ENCODE results near the gene RIPOR2. TPM values are rescaled to one million over a fixed set of nuclear protein-coding genes. Genes with fewer than 3 reads are reported as not detected.

Gene RIPOR2
- total RNA-seq, 1 donor, result 0.72 TPM

DNA sequence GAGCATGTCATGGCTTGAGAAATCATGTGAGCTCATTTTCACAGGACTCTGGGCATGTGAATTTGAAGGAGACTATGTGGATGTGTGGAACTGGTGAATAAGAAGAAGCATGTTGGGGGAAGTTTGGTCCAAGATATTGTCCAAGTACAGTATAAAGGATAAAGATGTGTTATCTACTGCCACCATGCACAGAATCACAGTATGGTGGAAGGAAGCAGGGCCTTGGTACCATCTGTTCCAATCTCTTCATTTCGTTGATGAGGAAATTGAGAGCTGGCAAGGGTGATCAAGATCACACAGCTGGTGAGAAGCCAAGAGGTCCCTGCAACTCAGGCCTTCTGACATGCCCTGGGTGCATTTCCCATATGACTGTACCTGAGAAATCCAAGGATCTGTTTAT is 31.5 kb upstream of the RIPOR2 start:
- no peak for DNase-seq (ENCODE audit: low read depth)
- TF ChIP-seq, protein P1, sequence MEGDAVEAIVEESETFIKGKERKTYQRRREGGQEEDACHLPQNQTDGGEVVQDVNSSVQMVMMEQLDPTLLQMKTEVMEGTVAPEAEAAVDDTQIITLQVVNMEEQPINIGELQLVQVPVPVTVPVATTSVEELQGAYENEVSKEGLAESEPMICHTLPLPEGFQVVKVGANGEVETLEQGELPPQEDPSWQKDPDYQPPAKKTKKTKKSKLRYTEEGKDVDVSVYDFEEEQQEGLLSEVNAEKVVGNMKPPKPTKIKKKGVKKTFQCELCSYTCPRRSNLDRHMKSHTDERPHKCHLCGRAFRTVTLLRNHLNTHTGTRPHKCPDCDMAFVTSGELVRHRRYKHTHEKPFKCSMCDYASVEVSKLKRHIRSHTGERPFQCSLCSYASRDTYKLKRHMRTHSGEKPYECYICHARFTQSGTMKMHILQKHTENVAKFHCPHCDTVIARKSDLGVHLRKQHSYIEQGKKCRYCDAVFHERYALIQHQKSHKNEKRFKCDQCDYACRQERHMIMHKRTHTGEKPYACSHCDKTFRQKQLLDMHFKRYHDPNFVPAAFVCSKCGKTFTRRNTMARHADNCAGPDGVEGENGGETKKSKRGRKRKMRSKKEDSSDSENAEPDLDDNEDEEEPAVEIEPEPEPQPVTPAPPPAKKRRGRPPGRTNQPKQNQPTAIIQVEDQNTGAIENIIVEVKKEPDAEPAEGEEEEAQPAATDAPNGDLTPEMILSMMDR (IDR thresholded peaks at IDR 0.05; ENCODE audit: insufficient read depth, low read length), result no peak
- no peak overlapping the region for H3K4me3 ChIP-seq (ENCODE audit: low read depth, low read length)

DNA sequence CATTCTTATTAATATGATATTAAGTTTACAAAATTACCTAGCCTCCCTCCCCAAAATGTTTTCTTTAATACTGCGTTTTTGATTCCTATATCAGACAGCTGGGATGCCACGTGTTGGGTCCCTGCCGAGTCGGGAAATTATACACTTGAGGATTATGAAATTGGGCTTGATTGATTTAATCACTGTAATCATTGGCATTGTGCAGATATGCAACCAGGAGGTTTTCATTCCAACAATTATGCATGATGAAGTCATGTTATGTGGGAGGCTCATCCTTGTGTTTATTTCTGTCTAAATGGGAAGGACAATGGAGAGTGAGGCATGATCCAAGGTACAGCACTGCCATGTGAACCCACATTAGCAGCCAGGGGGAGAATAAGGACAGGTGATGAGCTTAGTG is 30.6 kb upstream of the RIPOR2 start:
- no peak for DNase-seq (ENCODE audit: low read depth)
- no peak overlapping the region for H3K4me3 ChIP-seq (ENCODE audit: low read depth, low read length)
- TF ChIP-seq, protein P1 (IDR thresholded peaks at IDR 0.05; ENCODE audit: insufficient read depth, low read length), result no peak

DNA sequence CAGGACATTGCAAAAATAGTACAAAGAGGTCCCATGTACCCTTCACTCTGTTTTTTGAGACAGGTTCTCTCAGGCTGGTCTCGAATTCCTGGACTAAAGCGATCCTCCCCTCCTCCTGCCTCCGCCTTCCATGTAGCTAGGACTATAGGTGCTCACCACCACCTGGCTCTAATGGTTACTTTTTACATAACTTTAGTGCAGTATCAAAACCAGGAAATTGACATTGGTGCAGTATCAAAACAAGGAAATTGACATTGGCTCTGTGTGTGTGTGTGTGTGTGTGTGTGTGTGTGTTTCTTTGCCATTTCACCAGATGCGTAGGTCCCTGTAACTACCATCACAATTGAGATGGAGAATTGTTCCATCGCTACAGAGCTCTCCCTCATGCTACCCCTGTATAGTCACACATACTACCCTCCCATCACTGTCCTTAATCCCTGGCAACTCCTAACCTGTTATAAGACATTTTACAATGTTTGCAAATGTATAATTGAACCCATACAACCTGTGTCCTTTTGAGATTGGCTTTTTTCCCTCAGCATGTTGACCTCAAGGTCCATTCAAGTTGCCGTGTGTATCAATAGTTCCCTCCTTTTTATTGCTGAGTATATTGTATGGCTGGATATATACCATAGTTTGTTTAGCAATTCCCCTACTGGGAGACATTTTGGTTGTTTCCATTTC is 28.3 kb upstream of the RIPOR2 start:
- TF ChIP-seq, protein P1 (IDR thresholded peaks at IDR 0.05; ENCODE audit: insufficient read depth, low read length), result no peak
- no peak for DNase-seq (ENCODE audit: low read depth)
- no peak overlapping the region for H3K4me3 ChIP-seq (ENCODE audit: low read depth, low read length)

DNA sequence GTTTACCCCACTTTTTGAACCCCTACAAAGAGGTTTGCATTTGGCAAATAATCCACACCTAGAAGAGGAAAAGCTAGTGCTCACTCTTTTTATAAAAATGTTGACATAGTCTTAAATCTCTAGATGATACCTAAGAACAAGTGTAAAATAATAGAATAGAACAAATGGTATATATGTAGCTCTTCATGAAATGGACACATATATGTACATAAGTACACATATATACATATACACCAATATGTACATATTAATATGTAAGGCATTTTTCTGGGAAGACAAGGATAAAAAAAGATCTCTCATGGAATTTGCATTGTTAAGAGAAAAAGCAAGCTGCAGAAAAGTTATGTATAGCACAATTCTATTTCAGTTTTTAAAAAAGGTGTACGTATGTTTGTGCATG is 27.6 kb upstream of the RIPOR2 start:
- DNase-seq (ENCODE audit: low read depth), result no peak
- TF ChIP-seq, protein P1 (IDR thresholded peaks at IDR 0.05; ENCODE audit: insufficient read depth, low read length), result no peak
- no peak overlapping the region for H3K4me3 ChIP-seq (ENCODE audit: low read depth, low read length)

DNA sequence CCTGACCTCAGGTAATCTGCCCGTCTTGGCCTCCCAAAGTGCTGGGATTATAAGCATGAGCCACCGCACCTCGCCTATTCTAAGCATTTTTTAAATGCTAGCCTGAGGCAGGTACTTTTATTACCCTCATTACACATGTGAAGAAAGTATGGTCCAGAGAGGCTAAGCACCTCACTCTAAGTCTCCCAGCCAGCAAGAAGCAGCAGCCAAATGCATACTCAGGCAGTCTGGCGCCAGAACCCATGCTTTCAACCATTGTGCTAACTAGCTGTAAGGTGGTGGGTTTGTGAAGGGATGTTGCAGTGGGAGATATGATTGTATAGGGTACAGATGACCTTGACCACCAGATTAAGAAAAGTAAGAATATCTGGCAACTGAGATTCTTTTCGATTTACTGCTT is 26.1 kb upstream of the RIPOR2 start:
- no peak overlapping the region for H3K4me3 ChIP-seq (ENCODE audit: low read depth, low read length)
- no peak for DNase-seq (ENCODE audit: low read depth)
- TF ChIP-seq, protein P1 (IDR thresholded peaks at IDR 0.05; ENCODE audit: insufficient read depth, low read length), result no peak

DNA sequence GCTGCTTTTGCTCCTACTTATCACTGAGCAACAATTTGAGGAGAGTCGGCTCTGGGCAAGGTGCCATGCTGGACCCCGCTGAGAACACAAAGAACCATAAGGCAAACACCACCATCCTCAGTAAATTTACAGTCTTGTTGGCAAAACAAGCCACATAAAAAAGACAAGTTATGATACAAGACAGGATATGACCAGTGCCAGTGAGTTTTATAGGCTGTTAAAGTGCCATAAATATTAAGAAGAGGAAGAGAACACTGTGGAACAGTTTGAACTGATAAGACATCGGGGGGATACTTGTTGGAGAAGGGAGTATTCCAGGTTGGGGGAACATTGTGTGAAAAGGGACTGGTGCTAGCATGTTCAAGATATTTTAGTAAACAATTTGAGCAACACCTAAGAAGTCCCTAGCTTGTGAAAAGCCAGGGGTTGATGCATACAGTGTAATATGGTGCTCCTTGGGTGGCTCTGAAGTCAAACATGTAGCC is 25.3 kb upstream of the RIPOR2 start:
- no peak overlapping the region for H3K4me3 ChIP-seq (ENCODE audit: low read depth, low read length)
- TF ChIP-seq, protein P1 (IDR thresholded peaks at IDR 0.05; ENCODE audit: insufficient read depth, low read length), result no peak
- DNase-seq (ENCODE audit: low read depth), result no peak

DNA sequence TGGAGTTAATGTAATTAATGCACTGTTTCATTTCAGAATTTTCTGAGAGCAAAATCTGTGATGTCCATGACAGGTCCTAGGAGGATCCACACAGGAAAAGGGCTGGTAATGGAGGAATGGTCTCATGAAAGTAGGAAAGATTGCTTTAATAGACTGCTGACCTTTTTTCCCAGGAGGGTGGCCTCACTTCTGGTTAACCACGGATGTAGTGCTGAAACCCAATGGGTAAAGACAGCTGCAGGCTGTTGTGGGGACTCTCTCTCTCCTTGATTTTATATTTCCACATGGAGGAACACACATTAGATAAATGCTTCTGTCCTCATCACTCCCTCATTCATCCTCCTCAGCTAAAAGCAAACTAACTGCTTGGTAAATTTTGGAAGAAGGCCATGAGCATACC is 23.6 kb upstream of the RIPOR2 start:
- TF ChIP-seq, protein P1 (IDR thresholded peaks at IDR 0.05; ENCODE audit: insufficient read depth, low read length), result no peak
- no peak for DNase-seq (ENCODE audit: low read depth)
- no peak overlapping the region for H3K4me3 ChIP-seq (ENCODE audit: low read depth, low read length)
